Measurements from ENCODE around the gene FHIP2A.

DNA sequence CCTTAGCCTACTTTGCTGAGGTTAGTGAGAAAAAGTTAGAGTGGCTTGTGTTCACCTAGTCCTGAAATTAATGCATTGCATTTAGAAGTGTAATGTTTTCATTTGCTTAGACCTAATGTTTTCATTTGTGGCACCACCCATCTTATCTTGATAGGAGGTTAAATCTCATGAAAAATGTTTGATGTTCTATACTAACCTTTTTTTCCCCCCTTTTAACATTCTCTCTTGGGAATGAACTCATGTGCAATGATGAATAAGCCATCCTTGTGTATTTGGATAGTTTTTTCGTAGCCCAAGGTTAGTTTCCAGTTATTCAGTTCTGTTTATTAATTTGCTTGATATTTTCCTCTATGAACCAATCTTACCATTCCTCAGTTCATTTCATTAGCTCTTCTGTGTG is 2.8 kb downstream of the FHIP2A start:
- TF ChIP-seq, protein P1, sequence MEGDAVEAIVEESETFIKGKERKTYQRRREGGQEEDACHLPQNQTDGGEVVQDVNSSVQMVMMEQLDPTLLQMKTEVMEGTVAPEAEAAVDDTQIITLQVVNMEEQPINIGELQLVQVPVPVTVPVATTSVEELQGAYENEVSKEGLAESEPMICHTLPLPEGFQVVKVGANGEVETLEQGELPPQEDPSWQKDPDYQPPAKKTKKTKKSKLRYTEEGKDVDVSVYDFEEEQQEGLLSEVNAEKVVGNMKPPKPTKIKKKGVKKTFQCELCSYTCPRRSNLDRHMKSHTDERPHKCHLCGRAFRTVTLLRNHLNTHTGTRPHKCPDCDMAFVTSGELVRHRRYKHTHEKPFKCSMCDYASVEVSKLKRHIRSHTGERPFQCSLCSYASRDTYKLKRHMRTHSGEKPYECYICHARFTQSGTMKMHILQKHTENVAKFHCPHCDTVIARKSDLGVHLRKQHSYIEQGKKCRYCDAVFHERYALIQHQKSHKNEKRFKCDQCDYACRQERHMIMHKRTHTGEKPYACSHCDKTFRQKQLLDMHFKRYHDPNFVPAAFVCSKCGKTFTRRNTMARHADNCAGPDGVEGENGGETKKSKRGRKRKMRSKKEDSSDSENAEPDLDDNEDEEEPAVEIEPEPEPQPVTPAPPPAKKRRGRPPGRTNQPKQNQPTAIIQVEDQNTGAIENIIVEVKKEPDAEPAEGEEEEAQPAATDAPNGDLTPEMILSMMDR (IDR thresholded peaks at IDR 0.05), result no peak
- no peak for TF ChIP-seq POLR2AphosphoS5 (IDR thresholded peaks at IDR 0.05; ENCODE audit: low read depth, low read length)
- TF ChIP-seq, protein P2, sequence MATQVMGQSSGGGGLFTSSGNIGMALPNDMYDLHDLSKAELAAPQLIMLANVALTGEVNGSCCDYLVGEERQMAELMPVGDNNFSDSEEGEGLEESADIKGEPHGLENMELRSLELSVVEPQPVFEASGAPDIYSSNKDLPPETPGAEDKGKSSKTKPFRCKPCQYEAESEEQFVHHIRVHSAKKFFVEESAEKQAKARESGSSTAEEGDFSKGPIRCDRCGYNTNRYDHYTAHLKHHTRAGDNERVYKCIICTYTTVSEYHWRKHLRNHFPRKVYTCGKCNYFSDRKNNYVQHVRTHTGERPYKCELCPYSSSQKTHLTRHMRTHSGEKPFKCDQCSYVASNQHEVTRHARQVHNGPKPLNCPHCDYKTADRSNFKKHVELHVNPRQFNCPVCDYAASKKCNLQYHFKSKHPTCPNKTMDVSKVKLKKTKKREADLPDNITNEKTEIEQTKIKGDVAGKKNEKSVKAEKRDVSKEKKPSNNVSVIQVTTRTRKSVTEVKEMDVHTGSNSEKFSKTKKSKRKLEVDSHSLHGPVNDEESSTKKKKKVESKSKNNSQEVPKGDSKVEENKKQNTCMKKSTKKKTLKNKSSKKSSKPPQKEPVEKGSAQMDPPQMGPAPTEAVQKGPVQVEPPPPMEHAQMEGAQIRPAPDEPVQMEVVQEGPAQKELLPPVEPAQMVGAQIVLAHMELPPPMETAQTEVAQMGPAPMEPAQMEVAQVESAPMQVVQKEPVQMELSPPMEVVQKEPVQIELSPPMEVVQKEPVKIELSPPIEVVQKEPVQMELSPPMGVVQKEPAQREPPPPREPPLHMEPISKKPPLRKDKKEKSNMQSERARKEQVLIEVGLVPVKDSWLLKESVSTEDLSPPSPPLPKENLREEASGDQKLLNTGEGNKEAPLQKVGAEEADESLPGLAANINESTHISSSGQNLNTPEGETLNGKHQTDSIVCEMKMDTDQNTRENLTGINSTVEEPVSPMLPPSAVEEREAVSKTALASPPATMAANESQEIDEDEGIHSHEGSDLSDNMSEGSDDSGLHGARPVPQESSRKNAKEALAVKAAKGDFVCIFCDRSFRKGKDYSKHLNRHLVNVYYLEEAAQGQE (IDR thresholded peaks at IDR 0.05; ENCODE audit: insufficient read depth in 1 of 2, low read depth in 2 of 2, low read length in 1 of 2), result no peak
- TF ChIP-seq TCF7L2 (IDR thresholded peaks at IDR 0.05; ENCODE audit: low read depth, low read length), result no peak
